GM18861 (cell line): Measurements from ENCODE around the gene CEACAM18.

ENCODE experiments used
- ATAC-seq: cut with Tn5 transposase; IDR thresholded peaks from one replicate; pipeline ENCODE4 v1.9.1; 2021; ENCODE audit not compliant: unreplicated experiment

The CEACAM18 gene

GRCh38 chr19:51525651-51526050 lies 47.3 kb downstream of the CEACAM18 start:
- ATAC-seq, result no peak

- no peak for ATAC-seq
Observed at GRCh38 chr19:51529301-51529700, 51.0 kb downstream of the CEACAM18 start.

- no peak for ATAC-seq
Observed at GRCh38 chr19:51530616-51531015, 52.3 kb downstream of the CEACAM18 start.

GRCh38 chr19:51531349-51532315 lies 53.3 kb downstream of the CEACAM18 start, which contains the start of gene SIGLEC6:
Gene SIGLEC6, minus strand, starts transcription at chr19:51531670. Its CDS starts 22 bp downstream, at chr19:51531648.
- no peak for ATAC-seq

GRCh38 chr19:51535535-51535934 lies 57.2 kb downstream of the CEACAM18 start:
- ATAC-seq, result no peak

GRCh38 chr19:51539821-51540366 lies 61.6 kb downstream of the CEACAM18 start:
- ATAC-seq, result no peak
